ENCODE results near the gene SHISA5. TPM values are rescaled to one million over a fixed set of nuclear protein-coding genes. Genes with fewer than 3 reads are reported as not detected.

Gene SHISA5
- total RNA-seq, 1 experiment from 2014 or later: 104 TPM

DNA sequence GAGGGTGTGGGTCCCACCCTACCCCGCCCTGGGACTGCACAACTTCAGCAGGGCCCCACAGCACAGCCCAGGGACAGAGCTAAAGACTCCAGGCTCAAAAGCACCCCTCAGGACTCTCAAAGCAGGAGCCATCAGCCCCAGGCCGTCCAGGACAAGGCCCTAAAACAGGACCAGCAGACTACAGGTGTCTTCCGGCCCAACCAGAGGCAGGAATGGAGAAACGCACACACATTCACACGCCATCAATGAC is 31.4 kb downstream of the SHISA5 start:
- POLR2A ChIA-PET: interaction anchor here (0.8 to 1.8 kb wide), 5 partner anchors 26 to 88 kb away, joined by 3 to 10 read pairs (median 4); partner anchors contain the start of genes ATRIP and PFKFB4
- Histone ChIP-seq H3K4me2 (ENCODE audit: low read length) (peak overlapping the region; percentile 79), H3K9me3 (ENCODE audit: control insufficient read depth in 1 of 2, insufficient read depth in 1 of 2, low read depth in 1 of 2, low read length in 2 of 2) (no peaks in the 10 kb centered on the region), H3K9ac (ENCODE audit: low read length) (peak overlapping the region; percentile 75), H3K36me3 (ENCODE audit: control insufficient read depth in 1 of 2, insufficient read depth in 2 of 2, low read length in 2 of 2) (no peaks in the 10 kb centered on the region), H3K79me2 (ENCODE audit: insufficient read depth, low read length) (peaks cover 42% of the 10 kb centered on the region), H2AFZ (ENCODE audit: low read depth, low read length, poor library complexity, severe bottlenecking) (peak overlapping the region; percentile 19), H4K20me1 (ENCODE audit: insufficient read depth) (no peaks in the 10 kb centered on the region), H3K27me3 (ENCODE audit: insufficient read depth, low read length) (no peaks in the 10 kb centered on the region), H3K9me2 (ENCODE audit: insufficient read depth) (no peaks in the 10 kb centered on the region), H3K4me3 (replicated peaks in 1 of 2; ENCODE audit: low read depth in 1 of 2, low read length in 2 of 2) (peak overlapping the region; percentile 65 to 91), H3K27ac (ENCODE audit: low read depth, low read length) (peak overlapping the region; percentile 73), H3K4me1 (ENCODE audit: control insufficient read depth in 1 of 2, insufficient read depth in 2 of 2, low read length in 2 of 2) (peaks cover 20 to 34% of the 10 kb centered on the region in 2 experiments; a peak in 3 of 4 replicates)
- CTCF ChIA-PET: interaction anchor here (0.6 to 2.2 kb wide), 8 partner anchors 35 to 163 kb away, joined by 3 to 7 read pairs (median 4); partner anchors contain the start of gene SLC26A6
- BruUV-seq (replicated peaks): TSS peak; percentile 86
- TF ChIP-seq ELF1 (IDR thresholded peaks at IDR 0.05; ENCODE audit: borderline replicate concordance, low read depth) (no peak), TCF7L2 (IDR thresholded peaks at IDR 0.05; ENCODE audit: borderline replicate concordance, extremely low read depth, insufficient read depth, insufficient read length) (no peak), POLR2AphosphoS5 (IDR thresholded peaks at IDR 0.05; ENCODE audit: low read depth, low read length) (no peak; the same call in 1 of the 2 replicates), CBX3 (IDR thresholded peaks at IDR 0.05; ENCODE audit: low read depth) (no peak), CEBPB (IDR thresholded peaks at IDR 0.05; ENCODE audit: low read depth) (no peak), ZFX (IDR thresholded peaks at IDR 0.05) (peak; percentile 68; the same call in 1 of the 2 replicates), SIN3A (IDR thresholded peaks at IDR 0.05; ENCODE audit: low read depth) (no peak), YY1 (IDR thresholded peaks at IDR 0.05; ENCODE audit: extremely low read depth, insufficient replicate concordance, low read depth, low read length) (no peak), EGR1 (IDR thresholded peaks at IDR 0.05; ENCODE audit: low read depth) (no peak), POLR2A (IDR thresholded peaks at IDR 0.05; ENCODE audit: borderline replicate concordance, extremely low read depth, insufficient read depth, insufficient read length) (no peak), EZH2phosphoT487 (IDR thresholded peaks at IDR 0.05; ENCODE audit: borderline replicate concordance) (no peak)
- TF ChIP-seq, protein P1, sequence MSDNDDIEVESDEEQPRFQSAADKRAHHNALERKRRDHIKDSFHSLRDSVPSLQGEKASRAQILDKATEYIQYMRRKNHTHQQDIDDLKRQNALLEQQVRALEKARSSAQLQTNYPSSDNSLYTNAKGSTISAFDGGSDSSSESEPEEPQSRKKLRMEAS (IDR thresholded peaks at IDR 0.05): no peak
- TF ChIP-seq, protein P2, sequence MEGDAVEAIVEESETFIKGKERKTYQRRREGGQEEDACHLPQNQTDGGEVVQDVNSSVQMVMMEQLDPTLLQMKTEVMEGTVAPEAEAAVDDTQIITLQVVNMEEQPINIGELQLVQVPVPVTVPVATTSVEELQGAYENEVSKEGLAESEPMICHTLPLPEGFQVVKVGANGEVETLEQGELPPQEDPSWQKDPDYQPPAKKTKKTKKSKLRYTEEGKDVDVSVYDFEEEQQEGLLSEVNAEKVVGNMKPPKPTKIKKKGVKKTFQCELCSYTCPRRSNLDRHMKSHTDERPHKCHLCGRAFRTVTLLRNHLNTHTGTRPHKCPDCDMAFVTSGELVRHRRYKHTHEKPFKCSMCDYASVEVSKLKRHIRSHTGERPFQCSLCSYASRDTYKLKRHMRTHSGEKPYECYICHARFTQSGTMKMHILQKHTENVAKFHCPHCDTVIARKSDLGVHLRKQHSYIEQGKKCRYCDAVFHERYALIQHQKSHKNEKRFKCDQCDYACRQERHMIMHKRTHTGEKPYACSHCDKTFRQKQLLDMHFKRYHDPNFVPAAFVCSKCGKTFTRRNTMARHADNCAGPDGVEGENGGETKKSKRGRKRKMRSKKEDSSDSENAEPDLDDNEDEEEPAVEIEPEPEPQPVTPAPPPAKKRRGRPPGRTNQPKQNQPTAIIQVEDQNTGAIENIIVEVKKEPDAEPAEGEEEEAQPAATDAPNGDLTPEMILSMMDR (IDR thresholded peaks at IDR 0.05 in 2 of 3, conservative IDR thresholded peaks at IDR 0.05 in 1 of 3; ENCODE audit: borderline replicate concordance in 1 of 3, insufficient read depth in 1 of 3, low read depth in 2 of 3, low read length in 2 of 3): 0 out of 6 replicates have a peak, but pooled peaks of 1 of the 3 experiments have one; percentile 7
- TF ChIP-seq, protein P3, sequence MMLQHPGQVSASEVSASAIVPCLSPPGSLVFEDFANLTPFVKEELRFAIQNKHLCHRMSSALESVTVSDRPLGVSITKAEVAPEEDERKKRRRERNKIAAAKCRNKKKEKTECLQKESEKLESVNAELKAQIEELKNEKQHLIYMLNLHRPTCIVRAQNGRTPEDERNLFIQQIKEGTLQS (IDR thresholded peaks at IDR 0.05): no peak
- ATAC-seq (peak; percentile 57), DNase-seq (ENCODE audit: low read depth, low spot score) (peak; percentile 54)
- intact Hi-C loops (cut with micrococcal nuclease): loop anchor here (2.0 kb wide), 2 partner anchors 34 to 76 kb away; no protein-coding TSS in a partner anchor
- RAD21 ChIA-PET (ENCODE audit: low non-redundant PET in 1 of 2, low total read pairs in 2 of 2, uncharacterized antibody in 2 of 2, unreplicated experiment in 2 of 2): no interaction called here
